Activated naive CD4-positive, alpha-beta T cell treated with anti-CD3 and anti-CD28 coated beads for 36 hours (primary cell): ENCODE measurements around the gene PPP2R5C. TPM values are rescaled to one million over a fixed set of nuclear protein-coding genes. Genes with fewer than 3 reads are reported as not detected.

Experiments used
- CTCF ChIA-PET: fragments of 350-600 bp; sonication (Branson Sonifier 250); formaldehyde crosslinking; loops from one replicate; lab custom pipeline; 2021; ENCODE audit warnings: antibody characterized with exemption; lab: Charles Lee
- DNase-seq: peaks from one replicate; pipeline ENCODE4 v3.0.0-alpha.2; 2020
- H3K27ac Mint-ChIP-seq: one replicate; pipeline ENCODE4 v1.8.0; 2021; ENCODE audit warnings: mild to moderate bottlenecking, mixed read lengths
- H3K27me3 Mint-ChIP-seq: one replicate; pipeline ENCODE4 v1.8.0; 2021; ENCODE audit warnings: low read depth, mixed read lengths
- H3K36me3 Mint-ChIP-seq: one replicate; pipeline ENCODE4 v1.8.0; 2021; ENCODE audit warnings: low read depth, mixed read lengths
- H3K4me1 Mint-ChIP-seq: one replicate; pipeline ENCODE4 v1.8.0; 2021; ENCODE audit warnings: low read depth, mixed read lengths
- H3K4me3 Mint-ChIP-seq: one replicate; pipeline ENCODE4 v1.8.0; 2021; ENCODE audit warnings: mild to moderate bottlenecking, moderate library complexity, mixed read lengths
- H3K9me3 Mint-ChIP-seq: one replicate; pipeline ENCODE4 v1.8.0; 2021; ENCODE audit warnings: mixed read lengths
- intact Hi-C: fragments of 100-400 bp; cut with micrococcal nuclease; formaldehyde crosslinking; loops from one replicate; pipeline ENCODE4 v1.15.1; 2023
- total RNA-seq, 2 experiments: library from RNA; stranded (reverse); gene quantifications; one replicate each; pipeline ENCODE4 v1.2.3, GENCODE V29; 2021

Gene PPP2R5C
- total RNA-seq, 2 experiments from 2014 or later = 280 to 294 TPM

GRCh38 chr14:101956179-101956885, 194.8 kb downstream of the PPP2R5C start:
- Mint-ChIP-seq H3K9me3 (no peaks in the 10 kb centered on the region), H3K4me1 (peaks cover 7% of the 10 kb centered on the region), H3K4me3 (no peak overlapping the region), H3K27me3 (no peaks in the 10 kb centered on the region), H3K36me3 (no peaks in the 10 kb centered on the region), H3K27ac (no peak overlapping the region)
- intact Hi-C loops = no loop called here
- no peak for DNase-seq
- CTCF ChIA-PET = no interaction called here

GRCh38 chr14:101957406-101958234, 196.1 kb downstream of the PPP2R5C start:
- H3K4me1 Mint-ChIP-seq = peaks cover 9% of the 10 kb centered on the region
- no peak overlapping the region for H3K27ac Mint-ChIP-seq
- no peaks in the 10 kb centered on the region for H3K9me3 Mint-ChIP-seq
- intact Hi-C loops = no loop called here
- no peaks in the 10 kb centered on the region for H3K36me3 Mint-ChIP-seq
- no peak overlapping the region for H3K4me3 Mint-ChIP-seq
- H3K27me3 Mint-ChIP-seq = no peaks in the 10 kb centered on the region
- no peak for DNase-seq
- CTCF ChIA-PET = interaction anchor here (0.6 to 1.1 kb wide), 6 partner anchors 28 to 398 kb away, joined by 3 to 6 read pairs (median 3); no protein-coding TSS in a partner anchor

GRCh38 chr14:101958418-101959180, 197.1 kb downstream of the PPP2R5C start:
- Mint-ChIP-seq H3K27ac (no peak overlapping the region), H3K4me1 (peaks cover 9% of the 10 kb centered on the region), H3K36me3 (no peaks in the 10 kb centered on the region), H3K4me3 (no peak overlapping the region), H3K27me3 (no peaks in the 10 kb centered on the region), H3K9me3 (no peaks in the 10 kb centered on the region)
- intact Hi-C loops = no loop called here
- CTCF ChIA-PET = interaction anchor here (0.6 to 1.1 kb wide), 7 partner anchors 16 to 397 kb away, joined by 3 to 6 read pairs (median 3); no protein-coding TSS in a partner anchor
- DNase-seq = no peak

GRCh38 chr14:101959277-101959676, 197.8 kb downstream of the PPP2R5C start:
- intact Hi-C loops = no loop called here
- Mint-ChIP-seq H3K9me3 (no peaks in the 10 kb centered on the region), H3K27me3 (no peaks in the 10 kb centered on the region), H3K4me3 (no peak overlapping the region), H3K27ac (no peak overlapping the region), H3K36me3 (no peaks in the 10 kb centered on the region), H3K4me1 (peaks cover 14% of the 10 kb centered on the region)
- no peak for DNase-seq
- CTCF ChIA-PET = interaction anchor here (0.6 to 1.1 kb wide), 7 partner anchors 16 to 194 kb away, joined by 3 to 6 read pairs (median 3); no protein-coding TSS in a partner anchor

- peaks cover 14% of the 10 kb centered on the region for H3K4me1 Mint-ChIP-seq
- CTCF ChIA-PET = interaction anchor here (0.6 to 2.8 kb wide), 6 partner anchors 11 to 254 kb away, joined by 3 to 7 read pairs (median 4); no protein-coding TSS in a partner anchor
- H3K4me3 Mint-ChIP-seq = no peak overlapping the region
- no peaks in the 10 kb centered on the region for H3K36me3 Mint-ChIP-seq
- peak; percentile 47 for DNase-seq
- no peaks in the 10 kb centered on the region for H3K27me3 Mint-ChIP-seq
- intact Hi-C loops = loop anchor here (2.0 to 10.0 kb wide), 5 partner anchors 198 to 635 kb away; partner anchors contain the start of genes PPP2R5C and RCOR1
- H3K9me3 Mint-ChIP-seq = no peaks in the 10 kb centered on the region
- H3K27ac Mint-ChIP-seq = no peak overlapping the region
These were observed 198.7 kb downstream of the PPP2R5C start for GRCh38 chr14:101960225-101960624.

GRCh38 chr14:101961011-101961721, 199.7 kb downstream of the PPP2R5C start:
- no peaks in the 10 kb centered on the region for H3K9me3 Mint-ChIP-seq
- no peaks in the 10 kb centered on the region for H3K27me3 Mint-ChIP-seq
- CTCF ChIA-PET = interaction anchor here (0.5 to 2.8 kb wide), 19 partner anchors 10 to 688 kb away, joined by 3 to 17 read pairs (median 3); partner anchors contain the start of gene ZNF839
- H3K27ac Mint-ChIP-seq = no peak overlapping the region
- intact Hi-C loops = loop anchor here (1.0 to 10.0 kb wide), 9 partner anchors 59 to 634 kb away; partner anchors contain the start of genes PPP2R5C and RCOR1
- H3K4me1 Mint-ChIP-seq = peaks cover 19% of the 10 kb centered on the region
- no peaks in the 10 kb centered on the region for H3K36me3 Mint-ChIP-seq
- no peak overlapping the region for H3K4me3 Mint-ChIP-seq
- peak; percentile 88 for DNase-seq

GRCh38 chr14:101961746-101962502, 200.4 kb downstream of the PPP2R5C start:
- intact Hi-C loops = loop anchor here (1.0 to 10.0 kb wide), 9 partner anchors 58 to 633 kb away; partner anchors contain the start of genes PPP2R5C and RCOR1
- Mint-ChIP-seq H3K27ac (no peak overlapping the region), H3K9me3 (no peaks in the 10 kb centered on the region), H3K27me3 (no peaks in the 10 kb centered on the region), H3K4me1 (peaks cover 24% of the 10 kb centered on the region), H3K4me3 (no peak overlapping the region), H3K36me3 (no peaks in the 10 kb centered on the region)
- no peak for DNase-seq
- CTCF ChIA-PET = interaction anchor here (0.6 to 2.8 kb wide), 16 partner anchors 11 to 376 kb away, joined by 3 to 17 read pairs (median 3); partner anchors contain the start of gene ZNF839

GRCh38 chr14:101962503-101962874, 201.0 kb downstream of the PPP2R5C start:
- no peak overlapping the region for H3K4me3 Mint-ChIP-seq
- H3K27ac Mint-ChIP-seq = no peak overlapping the region
- intact Hi-C loops = loop anchor here (5.0 to 10.0 kb wide), 4 partner anchors 200 to 632 kb away; partner anchors contain the start of genes PPP2R5C and RCOR1
- no peaks in the 10 kb centered on the region for H3K9me3 Mint-ChIP-seq
- CTCF ChIA-PET = interaction anchor here (0.7 to 2.8 kb wide), 7 partner anchors 101 to 354 kb away, joined by 3 to 17 read pairs (median 3); no protein-coding TSS in a partner anchor
- no peaks in the 10 kb centered on the region for H3K27me3 Mint-ChIP-seq
- no peaks in the 10 kb centered on the region for H3K36me3 Mint-ChIP-seq
- H3K4me1 Mint-ChIP-seq = peaks cover 26% of the 10 kb centered on the region
- no peak for DNase-seq

GRCh38 chr14:101963052-101963451, 201.5 kb downstream of the PPP2R5C start:
- peaks cover 31% of the 10 kb centered on the region for H3K4me1 Mint-ChIP-seq
- no peak overlapping the region for H3K27ac Mint-ChIP-seq
- no peak for DNase-seq
- peaks cover 2% of the 10 kb centered on the region for H3K36me3 Mint-ChIP-seq
- no peaks in the 10 kb centered on the region for H3K27me3 Mint-ChIP-seq
- intact Hi-C loops = loop anchor here (5.0 to 10.0 kb wide), 4 partner anchors 201 to 632 kb away; partner anchors contain the start of genes PPP2R5C and RCOR1
- no peak overlapping the region for H3K4me3 Mint-ChIP-seq
- no peaks in the 10 kb centered on the region for H3K9me3 Mint-ChIP-seq
- CTCF ChIA-PET = interaction anchor here (0.6 to 1.9 kb wide), 5 partner anchors 10 to 353 kb away, joined by 3 to 8 read pairs (median 5); no protein-coding TSS in a partner anchor

GRCh38 chr14:101963656-101964296, 202.3 kb downstream of the PPP2R5C start:
- Mint-ChIP-seq H3K27ac (peak overlapping the region; percentile 51), H3K4me1 (peaks cover 35% of the 10 kb centered on the region), H3K4me3 (peak overlapping the region; percentile 69), H3K36me3 (peaks cover 3% of the 10 kb centered on the region), H3K27me3 (no peaks in the 10 kb centered on the region), H3K9me3 (no peaks in the 10 kb centered on the region)
- CTCF ChIA-PET = interaction anchor here (0.6 to 1.5 kb wide), 4 partner anchors 9 to 133 kb away, joined by 3 to 8 read pairs (median 4); no protein-coding TSS in a partner anchor
- DNase-seq = no peak
- intact Hi-C loops = loop anchor here (1.0 to 10.0 kb wide), 10 partner anchors 15 to 631 kb away; partner anchors contain the start of genes HSP90AA1, PPP2R5C, RCOR1 and WDR20
